Measurements from ENCODE around the gene SLC9A5.

The SLC9A5 gene

DNA sequence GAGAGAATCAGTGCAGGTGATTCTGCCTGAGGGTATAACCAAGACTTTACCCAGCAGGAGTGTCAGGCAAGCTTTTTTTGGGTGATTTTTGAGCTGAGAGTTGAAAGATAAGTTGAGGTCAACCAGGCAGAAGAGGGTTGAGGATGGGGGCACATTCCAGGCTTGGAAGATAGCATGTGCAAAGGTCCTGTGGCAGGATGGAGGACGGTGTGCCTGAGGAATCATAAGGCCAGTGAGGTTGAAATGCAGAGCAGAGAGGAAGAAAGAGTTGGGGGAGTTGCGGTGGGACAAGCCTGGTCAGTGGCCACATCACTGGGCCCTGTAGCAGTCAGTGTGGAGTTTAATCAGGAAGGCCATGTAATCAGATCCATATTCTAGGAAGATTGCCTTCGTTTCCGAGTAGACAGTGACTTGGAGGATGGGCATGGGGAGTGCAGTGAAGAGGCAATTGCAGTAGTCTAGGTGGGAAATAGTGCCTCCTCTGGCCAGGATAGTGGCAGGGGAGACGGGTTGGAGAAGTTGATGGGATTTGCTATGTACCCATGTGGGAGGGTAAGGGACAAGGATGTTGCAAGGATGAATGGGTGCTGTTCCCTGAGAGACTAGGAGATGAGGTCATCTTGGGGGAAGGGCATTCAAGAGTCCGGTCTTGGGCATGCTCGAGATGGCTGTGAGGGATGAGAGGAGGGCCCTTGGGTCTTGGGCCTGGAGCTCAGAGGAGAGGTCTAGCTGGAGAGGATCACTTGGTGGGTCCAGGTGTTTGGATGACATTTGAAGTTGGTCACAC, 34.5 kb downstream of the SLC9A5 start:
- no peak for DNase-seq

DNA sequence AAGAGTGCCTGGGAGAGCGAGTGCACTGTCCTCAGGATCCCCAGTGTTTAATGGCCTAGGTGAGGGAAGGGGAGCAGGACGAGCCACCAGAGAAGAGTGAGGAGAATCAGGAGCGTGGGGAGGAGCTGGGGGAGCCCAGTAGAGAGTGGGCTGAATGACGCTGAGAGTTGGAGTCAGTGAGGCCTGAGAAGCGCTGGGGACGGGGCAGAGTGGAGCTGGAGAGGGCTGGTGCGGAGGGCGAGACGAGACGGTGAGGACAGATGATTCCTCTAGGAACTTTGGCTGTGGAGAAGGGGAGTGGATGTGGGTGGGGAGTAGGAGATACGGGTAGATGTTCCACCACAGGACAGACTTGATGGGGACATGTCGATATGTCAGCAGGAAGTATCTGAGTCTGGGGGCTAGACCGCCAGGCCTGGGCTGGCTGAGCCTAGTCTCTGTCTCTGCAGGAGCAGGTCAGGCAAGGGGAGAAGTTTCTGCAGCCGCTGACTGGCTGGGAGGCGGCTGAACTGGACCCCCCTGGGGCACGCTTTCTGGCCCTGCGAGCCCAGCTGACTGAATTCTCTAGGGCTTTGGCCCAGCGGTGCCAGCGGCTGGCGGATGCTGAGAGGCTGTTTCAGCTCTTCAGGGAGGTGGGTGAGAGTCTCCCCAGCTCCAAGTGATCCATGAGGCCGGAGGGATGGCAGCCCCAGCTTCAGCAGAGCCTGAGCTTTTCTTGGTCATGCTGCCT, 35.2 kb downstream of the SLC9A5 start:
- no peak for DNase-seq

DNA sequence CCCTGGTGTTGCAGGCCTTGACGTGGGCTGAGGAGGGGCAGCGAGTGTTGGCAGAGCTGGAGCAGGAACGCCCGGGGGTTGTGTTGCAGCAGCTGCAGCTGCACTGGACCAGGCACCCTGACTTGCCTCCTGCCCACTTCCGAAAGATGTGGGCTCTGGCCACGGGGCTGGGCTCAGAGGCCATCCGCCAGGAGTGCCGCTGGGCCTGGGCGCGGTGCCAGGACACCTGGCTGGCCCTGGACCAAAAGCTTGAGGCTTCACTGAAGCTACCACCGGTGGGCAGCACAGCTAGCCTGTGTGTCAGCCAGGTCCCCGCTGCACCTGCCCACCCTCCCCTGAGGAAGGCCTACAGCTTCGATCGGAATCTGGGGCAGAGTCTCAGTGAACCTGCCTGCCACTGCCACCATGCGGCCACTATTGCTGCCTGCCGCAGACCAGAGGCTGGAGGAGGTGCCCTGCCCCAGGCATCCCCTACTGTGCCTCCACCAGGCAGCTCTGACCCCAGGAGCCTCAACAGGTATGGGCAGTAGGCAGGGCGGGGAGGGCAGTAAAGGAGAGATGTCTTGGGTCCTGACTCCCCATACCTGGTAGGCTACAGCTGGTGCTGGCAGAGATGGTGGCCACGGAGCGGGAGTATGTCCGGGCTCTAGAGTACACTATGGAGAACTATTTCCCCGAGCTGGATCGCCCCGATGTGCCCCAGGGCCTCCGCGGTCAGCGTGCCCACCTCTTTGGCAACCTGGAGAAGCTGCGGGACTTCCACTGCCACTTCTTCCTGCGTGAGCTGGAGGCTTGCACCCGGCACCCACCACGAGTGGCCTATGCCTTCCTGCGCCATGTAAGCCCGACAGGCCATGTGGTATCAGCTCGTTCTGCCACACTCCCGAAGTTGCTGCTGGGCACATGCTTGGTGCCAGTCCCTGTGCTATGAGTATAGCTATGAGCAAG, 36.2 kb downstream of the SLC9A5 start:
- DNase-seq = no peak

DNA sequence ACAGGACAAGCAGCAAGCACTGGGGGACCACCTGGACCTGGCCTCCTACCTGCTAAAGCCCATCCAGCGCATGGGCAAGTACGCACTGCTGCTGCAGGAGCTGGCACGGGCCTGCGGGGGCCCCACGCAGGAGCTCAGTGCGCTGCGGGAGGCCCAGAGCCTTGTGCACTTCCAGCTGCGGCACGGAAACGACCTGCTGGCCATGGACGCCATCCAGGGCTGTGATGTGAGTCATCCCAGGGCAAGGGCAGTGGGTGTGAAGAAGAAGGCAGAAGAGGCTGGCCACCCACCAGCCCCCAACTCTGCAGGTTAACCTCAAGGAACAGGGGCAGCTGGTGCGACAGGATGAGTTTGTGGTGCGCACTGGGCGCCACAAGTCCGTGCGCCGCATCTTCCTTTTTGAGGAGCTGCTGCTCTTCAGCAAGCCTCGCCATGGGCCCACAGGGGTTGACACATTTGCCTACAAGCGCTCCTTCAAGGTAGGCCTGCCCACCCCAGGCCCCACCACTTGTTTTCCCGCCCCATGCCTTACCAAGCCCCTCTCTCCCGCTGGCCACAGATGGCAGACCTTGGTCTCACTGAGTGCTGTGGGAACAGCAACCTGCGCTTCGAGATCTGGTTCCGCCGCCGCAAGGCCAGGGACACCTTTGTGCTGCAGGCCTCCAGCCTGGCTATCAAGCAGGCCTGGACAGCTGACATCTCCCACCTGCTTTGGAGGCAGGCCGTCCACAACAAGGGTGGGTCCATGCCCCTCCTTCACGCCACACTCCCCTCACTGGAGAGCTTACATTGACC, 37.9 kb downstream of the SLC9A5 start:
- DNase-seq = no peak

DNA sequence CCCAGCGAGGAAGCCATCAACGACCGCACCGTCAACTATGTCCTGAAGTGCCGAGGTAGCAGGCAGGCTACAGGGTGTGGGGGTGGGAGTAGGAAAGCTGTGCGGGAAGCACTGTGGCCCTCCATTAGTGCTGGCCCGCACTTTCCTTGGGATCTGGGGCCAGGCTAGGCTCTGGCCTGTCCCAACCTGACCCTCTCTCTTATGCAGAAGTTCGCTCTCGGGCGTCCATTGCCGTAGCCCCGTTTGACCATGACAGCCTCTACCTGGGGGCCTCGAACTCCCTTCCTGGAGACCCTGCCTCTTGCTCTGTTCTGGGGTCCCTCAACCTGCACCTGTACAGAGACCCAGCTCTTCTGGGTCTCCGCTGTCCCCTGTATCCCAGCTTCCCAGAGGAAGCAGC, 39.2 kb downstream of the SLC9A5 start:
- DNase-seq = no peak

DNA sequence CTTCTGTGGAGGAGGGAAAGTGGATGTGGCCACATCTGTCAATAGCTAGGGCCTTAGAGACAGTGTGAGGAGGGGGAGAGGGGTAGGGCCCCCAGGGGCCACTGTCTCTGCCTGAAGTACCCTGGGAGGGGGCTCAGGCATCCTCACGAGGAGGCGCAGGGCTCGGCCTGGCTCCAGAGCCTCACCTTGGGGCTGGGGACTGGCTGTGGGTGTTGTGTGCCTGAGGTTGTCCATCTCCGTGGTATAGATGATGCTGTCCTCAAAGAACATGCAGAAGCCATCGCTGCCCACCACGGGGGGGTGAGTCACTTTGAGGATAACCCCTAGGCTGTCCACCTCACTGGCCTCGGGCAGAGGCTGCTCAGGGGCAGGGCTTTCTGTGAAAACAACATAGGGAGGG, 42.7 kb downstream of the SLC9A5 start:
- DNase-seq = no peak

DNA sequence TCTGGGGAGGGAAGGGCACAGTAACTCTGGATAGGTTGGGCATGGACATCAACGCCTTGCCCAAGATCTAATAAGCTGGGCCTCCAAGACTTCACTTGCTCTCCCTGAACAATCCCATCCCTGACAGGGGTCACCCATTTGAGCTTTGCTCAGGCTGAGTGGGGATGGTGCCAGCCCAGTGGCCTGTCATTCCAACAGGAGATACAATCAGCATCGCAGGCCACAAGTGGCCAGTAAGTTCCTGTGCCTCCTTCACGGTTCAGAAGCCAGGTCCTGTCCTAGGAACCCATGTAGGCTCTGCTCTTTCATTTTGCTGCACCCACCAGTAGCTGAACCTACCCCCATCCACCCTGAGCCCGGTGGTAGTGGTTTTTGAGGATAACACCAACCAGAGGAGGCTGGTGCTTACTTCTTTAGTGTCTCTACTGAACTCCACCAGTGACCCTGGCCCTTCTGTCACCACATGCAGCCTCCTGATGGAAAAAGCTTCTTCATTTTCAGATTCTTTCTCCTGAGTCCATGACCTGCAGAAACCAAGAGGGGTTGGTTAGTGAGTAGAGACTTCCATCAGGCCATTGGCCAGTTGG, 45.5 kb downstream of the SLC9A5 start:
- DNase-seq = no peak

DNA sequence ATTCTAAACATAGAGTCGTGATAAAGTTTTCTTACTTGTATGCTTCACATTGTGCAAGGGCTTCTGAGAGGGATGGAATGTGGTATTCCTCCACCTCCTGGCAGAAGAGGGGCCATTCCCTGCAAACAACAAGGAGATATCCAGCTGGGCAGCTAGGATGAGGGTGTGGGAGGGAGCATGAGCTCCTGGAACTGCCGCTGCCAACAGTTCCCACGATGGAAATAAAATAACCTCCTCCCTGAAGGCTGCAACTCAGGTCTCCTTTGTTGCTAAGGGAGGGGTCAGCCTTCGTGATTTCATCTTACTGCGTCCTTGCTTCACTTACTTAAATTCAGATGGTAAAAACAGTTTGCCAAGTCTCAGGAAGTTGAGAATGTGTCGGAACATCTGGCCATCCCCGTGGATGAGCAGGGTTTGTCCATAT, 46.2 kb downstream of the SLC9A5 start:
- DNase-seq = no peak

DNA sequence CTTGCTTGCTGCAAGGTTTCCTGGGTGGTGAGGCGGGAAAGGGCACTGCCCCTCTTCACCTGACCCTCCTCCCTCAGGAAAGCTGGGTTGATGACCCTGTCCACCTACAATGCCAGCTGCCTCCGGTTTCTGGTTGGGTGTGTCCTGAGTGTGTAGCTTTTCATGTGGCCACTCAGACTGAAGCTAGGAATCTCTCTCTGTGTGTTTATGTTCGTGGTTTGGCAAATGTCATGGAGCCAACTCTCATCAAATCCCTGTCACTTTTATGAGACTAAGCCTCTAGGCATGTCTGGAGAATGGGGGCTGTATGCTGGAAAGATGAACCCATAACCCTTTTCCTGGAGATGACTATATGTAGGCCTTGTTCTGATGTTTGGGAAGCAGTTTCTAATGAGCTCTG, 47.6 kb downstream of the SLC9A5 start:
- DNase-seq = no peak

DNA sequence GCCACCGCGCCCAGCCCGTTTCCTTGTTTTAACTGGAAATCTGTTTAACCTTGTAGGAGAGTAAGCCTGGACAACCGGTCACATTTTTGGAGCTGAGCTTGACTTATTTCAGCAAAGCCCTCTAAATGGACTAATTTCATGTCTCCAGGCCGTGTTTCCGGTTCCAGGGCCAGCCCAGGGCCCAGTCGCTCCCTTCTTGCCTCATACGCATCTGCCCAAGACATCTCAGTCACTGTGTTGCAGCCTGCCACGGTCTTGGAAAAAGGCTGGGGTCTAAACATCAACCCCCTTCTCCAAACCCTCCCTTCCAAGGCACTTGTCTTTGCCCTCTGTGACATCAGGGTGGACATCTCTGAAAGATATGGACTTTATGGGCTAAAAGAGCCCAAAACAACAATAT, 49.5 kb downstream of the SLC9A5 start:
- DNase-seq = no peak

DNA sequence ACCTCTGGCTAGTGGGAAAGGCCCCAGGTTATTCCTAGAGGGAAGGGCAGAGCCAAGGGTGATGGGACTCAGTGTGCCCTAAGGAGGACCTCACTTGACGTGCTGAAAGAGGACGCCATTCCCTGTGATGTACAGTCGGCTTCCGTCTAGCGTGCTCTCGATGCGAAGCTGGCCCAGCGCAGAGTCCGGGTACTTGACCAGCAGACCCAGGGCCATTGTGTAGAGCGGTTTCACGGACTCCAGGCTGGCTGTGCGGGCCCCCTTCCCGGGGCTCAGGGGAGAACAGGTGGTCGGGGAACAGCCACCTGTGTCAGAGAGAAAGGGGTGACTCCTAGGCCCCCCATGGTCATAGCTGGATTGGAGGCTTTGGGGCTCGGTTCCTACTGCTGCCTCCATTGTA, 50.5 kb downstream of the SLC9A5 start:
- DNase-seq = no peak

DNA sequence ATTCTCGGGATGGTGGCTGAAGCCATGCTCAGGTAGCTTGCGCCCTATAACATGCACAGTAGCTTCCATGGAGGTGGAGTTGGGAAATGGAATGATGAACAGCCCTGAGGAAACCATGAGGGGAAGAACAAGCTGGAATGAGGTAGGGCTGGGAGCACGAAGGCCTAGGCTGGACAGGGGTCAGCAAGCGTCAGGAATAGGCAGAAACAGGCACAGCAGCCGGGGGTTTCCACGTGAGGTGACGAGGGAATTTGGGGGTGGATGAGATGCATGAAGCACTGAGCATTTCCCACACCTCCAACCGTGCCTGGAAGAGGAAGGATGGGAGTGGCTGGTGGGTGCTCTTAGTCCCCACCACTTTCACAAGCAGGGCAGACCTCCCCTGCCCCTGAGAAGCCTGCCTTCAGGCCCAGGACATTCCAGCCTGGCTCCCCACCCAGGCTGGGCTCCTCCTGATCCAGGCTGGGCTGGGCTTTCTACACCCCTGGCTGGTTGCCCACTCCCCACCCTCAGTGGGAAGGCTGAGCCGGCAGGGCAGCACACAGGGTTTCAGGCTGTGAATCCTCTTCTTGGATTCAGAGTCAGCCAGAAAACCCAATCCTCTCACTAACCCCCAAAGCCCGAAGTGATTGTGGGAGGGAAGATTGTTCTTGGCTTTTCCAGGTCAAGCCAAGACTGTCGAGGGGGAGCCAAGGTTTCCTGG, 52.5 kb downstream of the SLC9A5 start:
- no peak for DNase-seq

DNA sequence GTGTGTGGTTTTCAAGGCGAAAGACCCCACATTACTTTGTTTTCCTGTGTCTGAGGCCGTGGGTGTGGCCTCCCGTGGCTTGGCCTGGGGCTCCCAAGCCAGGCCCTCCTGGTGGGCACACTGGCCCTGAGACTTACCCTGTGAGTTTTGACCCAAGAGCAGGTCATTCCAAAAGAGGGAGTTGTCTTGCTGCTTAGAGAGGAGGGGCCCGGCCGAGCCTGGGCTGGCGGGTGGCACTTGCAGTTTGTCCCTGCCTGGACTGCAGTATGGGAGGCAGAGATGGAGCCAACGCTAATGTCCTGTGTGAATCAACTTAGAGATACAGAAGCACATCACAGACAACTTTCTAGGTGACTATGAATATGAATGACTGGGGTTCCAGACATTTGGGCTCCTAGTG, 53.3 kb downstream of the SLC9A5 start:
- DNase-seq = no peak

DNA sequence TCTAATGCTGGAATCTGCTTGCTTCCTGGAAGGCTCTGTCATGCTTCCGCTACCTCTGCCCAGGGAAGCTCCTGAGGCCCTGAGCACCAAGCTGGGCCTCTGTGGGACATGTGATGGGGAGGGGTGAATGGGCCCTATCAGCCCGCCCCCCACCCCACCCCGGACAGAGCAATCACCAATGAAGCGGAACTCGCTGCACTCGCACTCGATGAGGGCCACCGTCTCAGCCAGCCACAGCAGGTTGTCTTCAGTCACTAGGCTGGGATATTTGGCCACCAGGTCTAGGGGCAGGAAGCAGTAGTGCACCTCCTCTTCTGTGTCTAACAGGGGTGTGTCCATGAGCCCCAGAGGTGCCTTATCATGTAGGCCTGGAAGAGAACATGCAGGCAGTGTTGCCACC, 54.2 kb downstream of the SLC9A5 start:
- no peak for DNase-seq

DNA sequence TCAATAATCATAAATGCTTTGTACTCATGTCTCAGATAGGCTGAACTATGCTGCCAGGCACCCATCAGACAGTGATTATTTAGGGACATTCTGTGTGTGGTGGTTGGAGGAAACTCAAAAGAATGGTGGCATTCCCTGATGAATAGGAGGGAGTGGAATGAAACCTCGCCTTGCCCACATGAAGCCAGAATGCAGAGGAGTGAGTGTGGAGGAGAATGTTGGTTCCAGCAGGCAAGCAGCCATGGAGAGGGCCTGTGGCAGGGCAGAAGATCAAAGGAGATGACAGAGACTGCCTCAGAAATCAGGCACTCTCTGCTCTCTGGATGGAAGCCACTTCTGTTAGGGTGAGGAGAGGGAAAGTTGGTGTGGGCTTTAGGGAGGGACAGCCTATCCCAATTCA, 55.2 kb downstream of the SLC9A5 start:
- DNase-seq = no peak

DNA sequence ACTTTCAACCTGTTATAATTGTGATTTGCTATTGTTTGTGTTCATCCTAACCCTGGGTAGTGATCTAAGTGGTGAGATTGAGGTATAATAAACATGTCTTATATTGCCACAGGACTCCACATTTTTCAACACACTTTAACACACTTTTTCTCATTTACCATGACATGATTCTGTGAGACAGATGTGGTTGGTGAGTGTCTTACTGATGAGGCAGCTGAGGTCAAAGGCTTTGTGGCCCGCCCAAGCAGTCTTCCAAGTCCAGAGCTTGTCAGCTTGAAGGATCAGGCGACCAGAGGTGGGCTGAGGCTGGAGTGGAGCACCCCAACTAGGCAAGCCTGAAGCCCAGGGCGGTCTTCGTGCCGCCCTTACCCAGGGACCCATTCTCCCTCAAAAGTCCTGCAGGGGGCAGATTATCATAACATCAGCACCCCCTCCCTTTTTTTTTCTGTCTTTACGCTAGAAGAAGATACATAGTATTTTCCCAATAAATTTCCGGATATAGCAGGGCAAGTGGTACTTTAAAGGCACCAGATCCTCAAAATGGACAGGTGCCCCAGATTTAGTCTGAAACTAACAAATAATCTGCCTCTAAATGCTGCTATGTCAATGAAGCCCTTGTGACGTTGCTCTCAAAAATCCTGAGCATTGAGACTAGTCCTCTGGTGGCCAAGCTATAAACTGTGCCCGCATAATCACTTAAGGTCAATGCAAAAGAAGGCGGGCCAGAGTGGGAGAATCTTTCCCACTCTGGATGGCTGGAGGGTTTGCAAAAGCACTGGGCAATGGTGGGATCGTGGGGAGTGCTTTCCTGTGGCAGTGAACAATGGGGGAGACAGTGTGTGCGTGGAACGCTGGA, 56.7 kb downstream of the SLC9A5 start:
- no peak for DNase-seq

DNA sequence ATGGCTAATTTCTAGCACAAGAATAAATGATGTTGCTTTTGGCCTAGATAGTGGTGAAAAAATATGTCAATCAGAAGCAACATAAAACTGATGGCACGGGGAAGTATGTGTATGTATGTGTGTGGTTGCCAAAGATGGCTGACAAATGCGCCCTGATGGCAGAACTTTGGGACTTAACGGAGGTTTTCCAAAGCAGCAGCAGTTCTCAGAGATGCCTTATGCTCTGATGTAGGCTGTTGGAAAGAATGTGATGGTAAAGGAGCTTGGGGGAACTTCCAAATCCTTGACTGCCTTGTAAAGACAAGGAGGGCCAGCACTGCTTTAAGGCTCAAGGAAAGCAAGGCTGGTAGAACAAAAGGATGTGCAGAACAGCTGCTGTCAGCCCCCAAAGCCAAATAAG, 61.8 kb downstream of the SLC9A5 start:
- DNase-seq = no peak

DNA sequence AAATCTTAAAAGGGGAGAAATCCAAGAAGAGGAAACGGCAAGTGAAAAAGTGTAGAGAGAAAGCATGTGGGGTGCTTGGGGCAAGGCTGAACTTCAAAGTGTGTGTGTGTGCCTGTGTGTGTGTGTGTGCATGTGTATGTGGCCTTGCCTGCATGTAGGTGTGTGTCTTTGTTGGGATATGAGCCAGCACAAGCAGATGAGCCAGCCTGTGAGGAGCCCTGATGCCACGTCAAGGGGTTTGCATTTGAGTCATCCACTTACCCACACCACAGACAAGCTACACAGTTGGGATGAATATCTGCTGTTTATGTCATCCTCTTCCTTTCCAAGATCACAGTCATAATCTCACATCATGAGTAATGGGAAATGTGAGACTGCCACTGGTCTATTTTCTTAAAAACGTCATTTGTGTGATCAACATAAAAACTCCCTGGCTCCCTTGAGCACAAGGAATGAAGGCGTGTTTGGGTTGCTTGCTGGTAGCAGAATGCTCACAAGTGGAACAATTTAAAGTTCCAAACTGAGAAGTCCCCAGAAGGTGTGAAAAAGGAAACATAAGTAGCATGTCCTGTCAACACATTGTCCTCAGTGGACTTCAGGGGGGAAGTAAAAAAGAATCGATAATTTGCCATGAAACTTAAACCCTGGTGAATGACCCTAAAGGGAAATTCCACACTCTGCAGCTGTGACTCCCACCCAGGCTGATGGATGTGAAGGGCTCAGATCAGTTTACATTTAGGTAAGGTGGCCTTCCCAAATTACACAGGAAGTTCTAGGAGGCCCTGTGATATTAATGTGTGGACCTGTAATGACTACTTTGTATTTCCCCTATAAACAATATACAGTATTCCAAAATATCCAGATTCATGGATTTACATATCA, 63.1 kb downstream of the SLC9A5 start:
- DNase-seq = no peak

DNA sequence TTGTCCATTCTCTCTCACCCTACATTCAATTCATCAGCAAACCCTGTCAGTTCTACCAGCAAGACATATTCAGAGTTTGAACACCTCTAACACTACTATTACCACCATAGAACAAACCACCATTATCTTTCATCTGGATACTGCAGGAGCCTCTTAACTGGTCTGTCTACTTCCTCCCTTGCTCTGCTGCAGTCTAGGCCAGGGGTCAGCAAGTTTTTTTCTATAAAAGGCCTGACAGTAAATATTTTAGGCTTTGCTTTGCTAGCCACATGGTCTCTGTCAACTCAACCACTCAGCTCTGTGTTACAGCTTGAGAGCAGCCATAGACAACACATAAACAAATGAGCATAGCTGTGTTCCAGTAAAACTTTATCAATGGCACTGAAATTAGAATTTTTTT, 63.9 kb downstream of the SLC9A5 start:
- DNase-seq = no peak

DNA sequence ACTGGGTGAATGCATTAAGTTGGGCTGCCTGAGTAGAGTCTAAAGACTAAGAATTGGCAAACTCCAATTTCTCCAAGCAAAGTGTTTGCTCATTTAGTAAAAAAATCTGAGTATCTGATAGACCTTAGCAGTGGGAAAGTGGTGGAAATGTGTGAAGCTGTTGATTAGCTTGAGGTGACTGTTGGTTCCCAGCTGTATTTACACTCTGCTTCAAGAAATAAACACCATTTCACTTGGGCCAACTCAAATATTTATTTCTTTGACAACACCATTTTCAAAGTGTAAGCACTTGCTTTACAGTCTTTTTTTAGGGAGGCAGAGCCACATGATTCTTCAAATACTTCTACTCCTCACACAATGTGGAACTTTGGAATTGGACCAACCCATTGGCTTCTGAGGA, 69.1 kb downstream of the SLC9A5 start:
- no peak for DNase-seq
